SK-N-MC (cell line): ENCODE data around the gene OR5K4.

Experiments
- EZH2 ChIP-seq: fragments of 200-600 bp; sonication (generic); IDR thresholded peaks from one replicate; pipeline ENCODE4 v1.6.1; 2017; ENCODE audit warnings: antibody characterized with exemption
- FOXP2 ChIP-seq: optimal IDR thresholded peaks from 2 replicates; pipeline ENCODE3; 2011; ENCODE audit warnings: mild to moderate bottlenecking, moderate library complexity; ENCODE audit not compliant: insufficient read depth; ENCODE audit errors: extremely low read length, control extremely low read depth
- POLR2AphosphoS5 ChIP-seq: IDR thresholded peaks from 2 replicates; pipeline ENCODE4 v1.6.1; 2012; ENCODE audit warnings: mild to moderate bottlenecking, low read depth, low read length, borderline replicate concordance

DNA sequence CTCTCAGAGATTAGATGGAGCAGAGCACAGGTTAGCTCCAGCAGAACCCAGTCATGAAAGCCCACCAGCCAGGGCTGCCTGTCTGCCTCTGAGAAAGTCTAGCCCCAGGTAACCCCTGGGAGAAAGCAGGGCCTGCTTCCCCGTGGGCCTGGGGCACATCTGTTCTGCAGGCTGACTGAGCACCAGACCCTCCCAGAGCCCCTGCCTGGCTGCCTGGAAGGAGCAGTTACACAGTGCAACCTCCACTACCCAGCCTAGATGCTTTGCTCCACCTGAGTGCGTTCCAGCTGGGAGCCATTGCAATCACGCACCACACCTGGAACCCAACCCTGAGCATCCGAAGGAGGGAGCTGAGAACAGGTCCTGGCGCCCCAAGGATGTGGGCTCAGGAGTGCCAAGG lies 24.7 kb upstream of the OR5K4 start:
- TF ChIP-seq EZH2 = no peak
- no peak for TF ChIP-seq POLR2AphosphoS5
- TF ChIP-seq FOXP2 = no peak
